ENCODE results near the gene PRR13. TPM values are rescaled to one million over a fixed set of nuclear protein-coding genes. Genes with fewer than 3 reads are reported as not detected.

The PRR13 gene
- total RNA-seq, 1 experiment from 2014 or later: 180 TPM

DNA sequence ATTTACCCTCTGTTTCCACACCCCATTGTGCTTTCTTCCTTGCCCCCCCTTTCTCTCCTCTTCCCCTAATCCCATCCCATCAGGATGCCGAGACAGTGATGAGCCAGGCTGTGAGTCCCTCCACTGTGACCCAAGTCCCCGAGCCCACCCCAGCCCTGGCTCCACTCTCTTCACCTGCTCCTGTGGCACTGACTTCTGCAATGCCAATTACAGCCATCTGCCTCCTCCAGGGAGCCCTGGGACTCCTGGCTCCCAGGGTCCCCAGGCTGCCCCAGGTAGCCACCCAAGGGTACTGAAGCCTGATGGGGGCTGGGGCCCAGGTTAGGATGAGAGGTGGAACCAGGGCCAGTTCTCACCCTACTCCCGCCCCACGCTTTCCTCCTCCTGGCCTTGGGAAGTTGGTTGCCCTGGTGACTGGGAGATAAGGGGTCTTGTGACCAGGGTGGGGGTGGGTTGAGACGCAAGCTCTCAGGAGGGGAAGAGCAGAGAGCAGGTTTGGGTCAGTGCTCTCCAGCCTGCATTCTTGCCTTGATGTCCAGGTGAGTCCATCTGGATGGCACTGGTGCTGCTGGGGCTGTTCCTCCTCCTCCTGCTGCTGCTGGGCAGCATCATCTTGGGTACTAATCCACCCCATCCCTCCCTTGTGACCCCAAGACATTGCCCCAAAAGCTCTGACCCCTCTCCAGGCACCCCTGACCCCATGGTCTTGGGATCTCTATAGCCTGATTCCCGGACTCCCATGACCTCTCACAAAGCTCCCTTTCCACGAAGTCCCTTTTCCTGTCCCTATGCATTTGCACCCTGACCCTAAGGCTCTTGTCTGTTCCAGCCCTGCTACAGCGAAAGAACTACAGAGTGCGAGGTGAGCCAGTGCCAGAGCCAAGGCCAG is 16.7 kb upstream of the PRR13 start:
- no peak overlapping the region for H3K4me3 ChIP-seq (ENCODE audit: low read depth, low read length, poor library complexity, severe bottlenecking)
- no peak overlapping the region for H3K27ac ChIP-seq (ENCODE audit: low read depth, low read length, poor library complexity, severe bottlenecking)
- peaks cover 10% of the 10 kb centered on the region for H3K4me1 ChIP-seq (ENCODE audit: insufficient read depth, low read length, poor library complexity, severe bottlenecking)
- ChIA-PET CTCF (interaction anchor here (0.6 to 1.3 kb wide), 2 partner anchors 13 to 73 kb away, joined by 4 to 6 read pairs; no protein-coding TSS in a partner anchor), POLR2A (ENCODE audit: low non-redundant PET) (no interaction called here)
- no peak for DNase-seq (ENCODE audit: low spot score)
- BruUV-seq (replicated peaks): no TSS peak
- intact Hi-C loops (cut with micrococcal nuclease; ENCODE audit: unreplicated experiment): no loop called here
- no peak for TF ChIP-seq CTCF (conservative IDR thresholded peaks at IDR 0.05; ENCODE audit: low read depth, low read length)
- no peak for TF ChIP-seq EZH2 (IDR thresholded peaks at IDR 0.05; ENCODE audit: borderline replicate concordance, low read depth, low read length, poor library complexity, severe bottlenecking)
- no peaks in the 10 kb centered on the region for H3K36me3 ChIP-seq (ENCODE audit: insufficient read depth, low read length, poor library complexity, severe bottlenecking)
- no peaks in the 10 kb centered on the region for H3K27me3 ChIP-seq (replicated peaks; ENCODE audit: insufficient read depth, low read depth, low read length, poor library complexity)
- no peaks in the 10 kb centered on the region for H3K9me3 ChIP-seq (ENCODE audit: low read depth, low read length, poor library complexity, severe bottlenecking)

- H3K27ac ChIP-seq (ENCODE audit: low read depth, low read length, poor library complexity, severe bottlenecking): no peak overlapping the region
- H3K27me3 ChIP-seq (replicated peaks; ENCODE audit: insufficient read depth, low read depth, low read length, poor library complexity): no peaks in the 10 kb centered on the region
- intact Hi-C loops (cut with micrococcal nuclease; ENCODE audit: unreplicated experiment): no loop called here
- no TSS peak for BruUV-seq (replicated peaks)
- TF ChIP-seq CTCF (conservative IDR thresholded peaks at IDR 0.05; ENCODE audit: low read depth, low read length) (no peak), EZH2 (IDR thresholded peaks at IDR 0.05; ENCODE audit: borderline replicate concordance, low read depth, low read length, poor library complexity, severe bottlenecking) (no peak)
- H3K36me3 ChIP-seq (ENCODE audit: insufficient read depth, low read length, poor library complexity, severe bottlenecking): no peaks in the 10 kb centered on the region
- H3K4me3 ChIP-seq (ENCODE audit: low read depth, low read length, poor library complexity, severe bottlenecking): no peak overlapping the region
- ChIA-PET POLR2A (ENCODE audit: low non-redundant PET) (no interaction called here), CTCF (interaction anchor here (1.3 kb wide), 1 partner anchor 73 kb away, joined by 4 read pairs; no protein-coding TSS in a partner anchor)
- H3K4me1 ChIP-seq (ENCODE audit: insufficient read depth, low read length, poor library complexity, severe bottlenecking): peaks cover 8% of the 10 kb centered on the region
- DNase-seq (ENCODE audit: low spot score): no peak
- H3K9me3 ChIP-seq (ENCODE audit: low read depth, low read length, poor library complexity, severe bottlenecking): no peaks in the 10 kb centered on the region
Observed at GRCh38 chr12:53425515-53426150, 15.9 kb upstream of the PRR13 start.

DNA sequence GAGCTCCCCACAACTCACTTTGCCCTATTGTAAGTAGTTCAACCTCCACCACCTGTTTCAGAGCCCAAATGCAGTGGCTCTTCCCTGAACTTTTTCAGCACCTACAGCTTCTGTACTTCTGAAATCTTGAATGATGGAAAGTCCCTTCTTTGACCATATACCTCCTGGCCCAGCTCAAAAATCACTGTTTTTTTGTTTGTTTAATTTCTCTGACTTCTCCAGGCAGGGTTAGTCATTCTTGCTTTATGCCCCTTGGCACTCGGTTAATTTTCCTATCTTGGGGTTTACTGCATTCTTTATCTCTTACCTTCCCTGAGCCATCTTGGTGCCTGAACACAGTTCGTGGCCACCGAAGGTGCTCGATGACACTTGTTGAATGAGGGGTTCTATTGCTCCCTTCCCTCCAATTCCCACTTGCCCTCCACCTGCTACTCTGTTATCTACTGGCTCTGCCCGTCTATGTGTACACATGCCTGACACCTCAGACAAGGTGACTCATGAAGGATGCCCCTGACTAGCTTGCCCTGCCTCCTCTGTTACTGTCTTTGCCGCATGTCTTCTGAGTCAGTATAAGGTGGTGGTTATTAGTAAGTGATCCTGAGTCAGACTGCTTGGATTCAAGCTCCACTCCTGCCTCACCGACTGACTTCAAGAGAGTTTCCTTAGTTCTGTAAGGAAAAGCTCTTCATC is 13.5 kb upstream of the PRR13 start:
- H3K4me3 ChIP-seq (ENCODE audit: low read depth, low read length, poor library complexity, severe bottlenecking): no peak overlapping the region
- no peak overlapping the region for H3K27ac ChIP-seq (ENCODE audit: low read depth, low read length, poor library complexity, severe bottlenecking)
- H3K9me3 ChIP-seq (ENCODE audit: low read depth, low read length, poor library complexity, severe bottlenecking): no peaks in the 10 kb centered on the region
- H3K36me3 ChIP-seq (ENCODE audit: insufficient read depth, low read length, poor library complexity, severe bottlenecking): no peaks in the 10 kb centered on the region
- CTCF ChIA-PET: no interaction called here
- POLR2A ChIA-PET (ENCODE audit: low non-redundant PET): interaction anchor here (0.6 kb wide), 1 partner anchor 14 kb away, joined by 4 read pairs; no protein-coding TSS in a partner anchor
- no TSS peak for BruUV-seq (replicated peaks)
- no peak for DNase-seq (ENCODE audit: low spot score)
- intact Hi-C loops (cut with micrococcal nuclease; ENCODE audit: unreplicated experiment): no loop called here
- no peaks in the 10 kb centered on the region for H3K4me1 ChIP-seq (ENCODE audit: insufficient read depth, low read length, poor library complexity, severe bottlenecking)
- H3K27me3 ChIP-seq (replicated peaks; ENCODE audit: insufficient read depth, low read depth, low read length, poor library complexity): no peaks in the 10 kb centered on the region
- no peak for TF ChIP-seq EZH2 (IDR thresholded peaks at IDR 0.05; ENCODE audit: borderline replicate concordance, low read depth, low read length, poor library complexity, severe bottlenecking)
- TF ChIP-seq CTCF (conservative IDR thresholded peaks at IDR 0.05; ENCODE audit: low read depth, low read length): no peak

Data from A673 (cell line).